ENCODE measurements around the gene NAB2.
"Not testable (repeated sequence)": the region's sequence is repeated elsewhere in the genome, so short reads cannot be mapped to it uniquely, and the experiment has no call there.

Gene NAB2

GRCh38 chr12:57069523-57069922, 19.4 kb upstream of the NAB2 start:
- peak; percentile 26 for DNase-seq

- DNase-seq: no peak
These were observed 16.3 kb upstream of the NAB2 start for GRCh38 chr12:57072661-57073060.

- not testable (repeated sequence) for DNase-seq
These were observed 15.1 kb upstream of the NAB2 start for GRCh38 chr12:57073566-57074450.

- DNase-seq: peak; percentile 87
These were observed 10.2 kb upstream of the NAB2 start, which contains the start of gene NEMP1 for GRCh38 chr12:57078519-57079404. NEMP1 (minus strand) TSS chr12:57078791; CDS start chr12:57078745, 46 bp downstream.

GRCh38 chr12:57079821-57080220, 9.1 kb upstream of the NAB2 start:
- no peak for DNase-seq

GRCh38 chr12:57080855-57081254, 8.1 kb upstream of the NAB2 start:
- DNase-seq: no peak

GRCh38 chr12:57085999-57086492, 2.9 kb upstream of the NAB2 start:
- no peak for DNase-seq

GRCh38 chr12:57086493-57087009, 2.4 kb upstream of the NAB2 start:
- DNase-seq: peak; percentile 70

- DNase-seq: peak; percentile 95
These were observed 1.8 kb upstream of the NAB2 start for GRCh38 chr12:57087010-57087690.

- DNase-seq: peak; percentile 81
These were observed 1.1 kb upstream of the NAB2 start for GRCh38 chr12:57087691-57088353.

- peak; percentile 60 for DNase-seq
These were observed 644 bp downstream of the NAB2 start for GRCh38 chr12:57089271-57090245.

- no peak for DNase-seq
These were observed 1.6 kb downstream of the NAB2 start for GRCh38 chr12:57090490-57090889.

GRCh38 chr12:57090924-57091637, 2.2 kb downstream of the NAB2 start:
- no peak for DNase-seq

GRCh38 chr12:57091638-57092528, 3.0 kb downstream of the NAB2 start:
- no peak for DNase-seq

GRCh38 chr12:57092529-57092862, 3.6 kb downstream of the NAB2 start:
- DNase-seq: no peak

- no peak for DNase-seq
These were observed 4.0 kb downstream of the NAB2 start for GRCh38 chr12:57092876-57093414.

GRCh38 chr12:57093415-57094207, 4.7 kb downstream of the NAB2 start:
- peak; percentile 75 for DNase-seq

Measured in stimulated activated CD4-positive, alpha-beta T cell treated with anti-CD3 and anti-CD28 coated beads, Interleukin-4, amount 100 ng/mL, for 1 hour (primary cell).